Ishikawa (cell line): ENCODE data around the gene FNDC1.

Experiments
- CEBPB ChIP-seq: IDR thresholded peaks from 2 replicates; pipeline ENCODE4 v1.6.1; 2012
- CREB1 ChIP-seq: IDR thresholded peaks from 2 replicates; pipeline ENCODE4 v1.6.1; 2012; ENCODE audit warnings: low read depth
- EGR1 ChIP-seq: IDR thresholded peaks from 2 replicates; pipeline ENCODE4 v1.6.1; 2012
- EP300 ChIP-seq: IDR thresholded peaks from 2 replicates; pipeline ENCODE4 v1.6.1; 2012; ENCODE audit warnings: borderline replicate concordance
- FOXM1 ChIP-seq: IDR thresholded peaks from 2 replicates; pipeline ENCODE4 v1.6.1; 2012; ENCODE audit warnings: low read depth, borderline replicate concordance
- MAX ChIP-seq: IDR thresholded peaks from 2 replicates; pipeline ENCODE4 v1.6.1; 2012
- NFIC ChIP-seq: IDR thresholded peaks from 2 replicates; pipeline ENCODE4 v1.6.1; 2012
- RAD21 ChIP-seq: IDR thresholded peaks from 2 replicates; pipeline ENCODE4 v1.6.1; 2012; ENCODE audit warnings: low read depth
- REST ChIP-seq: IDR thresholded peaks from 2 replicates; pipeline ENCODE4 v1.6.1; 2012; ENCODE audit warnings: low read depth, mild to moderate bottlenecking
- TAF1 ChIP-seq: IDR thresholded peaks from 2 replicates; pipeline ENCODE4 v1.6.1; 2012; ENCODE audit warnings: low read depth, mild to moderate bottlenecking
- TCF12 ChIP-seq: IDR thresholded peaks from 2 replicates; pipeline ENCODE4 v1.6.1; 2012; ENCODE audit warnings: low read depth
- TEAD4 ChIP-seq: IDR thresholded peaks from 2 replicates; pipeline ENCODE4 v1.6.1; 2012
- USF1 ChIP-seq: IDR thresholded peaks from 2 replicates; pipeline ENCODE4 v1.6.1; 2012
- YY1 ChIP-seq: IDR thresholded peaks from 2 replicates; pipeline ENCODE4 v1.6.1; 2012; ENCODE audit warnings: low read depth
- ZBTB7A ChIP-seq: IDR thresholded peaks from 2 replicates; pipeline ENCODE4 v1.6.1; 2012; ENCODE audit warnings: low read depth

FNDC1 gene

GRCh38 chr6:159256128-159256527 is 86.9 kb downstream of the FNDC1 start:
- TF ChIP-seq REST (no peak), CEBPB (no peak), NFIC (no peak), TAF1 (no peak), MAX (no peak), TEAD4 (no peak), EP300 (no peak), CREB1 (no peak), FOXM1 (no peak), TCF12 (no peak), ZBTB7A (no peak), YY1 (no peak), EGR1 (no peak)

- TF ChIP-seq TEAD4 = no peak
- TF ChIP-seq REST = no peak
- no peak for TF ChIP-seq EGR1
- TF ChIP-seq TCF12 = no peak
- no peak for TF ChIP-seq CREB1
- no peak for TF ChIP-seq FOXM1
- TF ChIP-seq YY1 = no peak
- TF ChIP-seq EP300 = no peak
- no peak for TF ChIP-seq RAD21
- TF ChIP-seq CEBPB = no peak
- no peak for TF ChIP-seq USF1
- no peak for TF ChIP-seq ZBTB7A
- TF ChIP-seq TAF1 = no peak
- no peak for TF ChIP-seq MAX
- TF ChIP-seq NFIC = no peak
These were observed 88.6 kb downstream of the FNDC1 start for GRCh38 chr6:159257846-159258245.

- TF ChIP-seq YY1 (no peak), USF1 (no peak), EGR1 (no peak), REST (no peak)
These were observed 90.4 kb downstream of the FNDC1 start for GRCh38 chr6:159259441-159260125.

- no peak for TF ChIP-seq REST
These were observed 91.0 kb downstream of the FNDC1 start for GRCh38 chr6:159260208-159260607.
